HEK293 (cell line): ENCODE data around the gene ST6GALNAC1.
A peak's percentile ranks its signal among the peaks of the same experiment; 100 is the strongest.

Source experiments
- CTCF ChIA-PET: fragments of 350-600 bp; formaldehyde crosslinking; extraction: SDS; loops from one replicate; lab custom pipeline; 2021; ENCODE audit warnings: antibody characterized with exemption; lab: Yijun Ruan, JAX
- POLR2A ChIA-PET: fragments of 300-600 bp; formaldehyde crosslinking; extraction: SDS; loops from one replicate; lab custom pipeline; 2020; ENCODE audit warnings: antibody characterized with exemption, inconsistent platforms; lab: Yijun Ruan, JAX
- H3K27ac ChIP-seq: fragments of 200-500 bp; sonication (Bioruptor generic); 2 replicates; pipeline ENCODE4 v1.5.1; 2014; ENCODE audit warnings: low read depth, low read length, control low read depth, inconsistent platforms; ENCODE audit errors: extremely low read depth
- H3K36me3 ChIP-seq, 2 experiments: fragments of 200-500 bp in 1 of 2; sonication (Bioruptor generic) in 1 of 2; 1 replicate in 1 of 2; 2 replicates in 1 of 2; pipeline ENCODE4 v1.5.1; 2014 to 2017; ENCODE audit warnings: inconsistent platforms in 2 of 2, low read length in 2 of 2; ENCODE audit not compliant: control insufficient read depth in 2 of 2, insufficient read depth in 1 of 2
- H3K4me1 ChIP-seq: fragments of 200-500 bp; sonication (Bioruptor generic); 2 replicates; pipeline ENCODE4 v1.5.1; 2014; ENCODE audit warnings: mild to moderate bottlenecking, low read length, inconsistent platforms; ENCODE audit not compliant: control insufficient read depth, insufficient read depth
- H3K4me3 ChIP-seq: 2 replicates; pipeline ENCODE4 v1.5.1; 2011; ENCODE audit warnings: low read depth, mild to moderate bottlenecking, control low read depth, low read length, moderate library complexity
- H3K9me3 ChIP-seq: fragments of 200-500 bp; sonication (Bioruptor generic); 2 replicates; pipeline ENCODE4 v1.5.1; 2014; ENCODE audit warnings: low read depth, low read length, inconsistent platforms; ENCODE audit not compliant: control insufficient read depth, insufficient read depth
- FEZF1 ChIP-seq: fragments of 450-650 bp; formaldehyde crosslinking; IDR thresholded peaks from 2 replicates; pipeline ENCODE4 v1.5.1; 2016; ENCODE audit warnings: missing biosample characterization, missing genetic modification characterization
- IKZF3 ChIP-seq: fragments of 450-650 bp; IDR thresholded peaks from 2 replicates; pipeline ENCODE4 v1.5.0; 2018; ENCODE audit warnings: missing biosample characterization, mild to moderate bottlenecking, missing genetic modification characterization, moderate library complexity
- TRIM28 ChIP-seq: IDR thresholded peaks from 2 replicates; pipeline ENCODE4 v1.6.1; 2011; ENCODE audit warnings: low read length, control low read depth, borderline replicate concordance
- ZBTB17 ChIP-seq: fragments of 450-650 bp; formaldehyde crosslinking; IDR thresholded peaks from 2 replicates; pipeline ENCODE4 v1.5.1; 2016; ENCODE audit warnings: missing biosample characterization, missing genetic modification characterization
- ZBTB20 ChIP-seq: fragments of 450-650 bp; formaldehyde crosslinking; IDR thresholded peaks from 2 replicates; pipeline ENCODE4 v1.5.1; 2016; ENCODE audit warnings: missing biosample characterization, missing genetic modification characterization
- ZEB2 ChIP-seq: fragments of 450-650 bp; formaldehyde crosslinking; IDR thresholded peaks from 2 replicates; pipeline ENCODE4 v1.5.1; 2016; ENCODE audit warnings: missing biosample characterization, missing genetic modification characterization
- ZNF10 ChIP-seq: fragments of 450-650 bp; formaldehyde crosslinking; IDR thresholded peaks from 2 replicates; pipeline ENCODE4 v1.5.1; 2017; ENCODE audit warnings: missing biosample characterization, missing genetic modification characterization
- ZNF133 ChIP-seq: fragments of 450-650 bp; formaldehyde crosslinking; IDR thresholded peaks from 2 replicates; pipeline ENCODE4 v1.5.1; 2016; ENCODE audit warnings: missing biosample characterization, missing genetic modification characterization
- ZNF16 ChIP-seq: fragments of 450-650 bp; formaldehyde crosslinking; IDR thresholded peaks from 2 replicates; pipeline ENCODE4 v1.5.1; 2016; ENCODE audit warnings: low read depth, missing biosample characterization, missing genetic modification characterization
- ZNF202 ChIP-seq: fragments of 450-650 bp; formaldehyde crosslinking; IDR thresholded peaks from 2 replicates; pipeline ENCODE4 v1.5.1; 2016; ENCODE audit warnings: missing biosample characterization, missing genetic modification characterization, borderline replicate concordance
- ZNF24 ChIP-seq: fragments of 450-650 bp; formaldehyde crosslinking; IDR thresholded peaks from 2 replicates; pipeline ENCODE4 v1.5.1; 2016; ENCODE audit warnings: missing biosample characterization, missing genetic modification characterization
- ZNF366 ChIP-seq: fragments of 450-650 bp; formaldehyde crosslinking; conservative IDR thresholded peaks from 2 replicates; pipeline ENCODE4 v1.5.1; 2016; ENCODE audit warnings: missing biosample characterization, missing genetic modification characterization
- ZNF629 ChIP-seq: fragments of 450-650 bp; formaldehyde crosslinking; IDR thresholded peaks from 2 replicates; pipeline ENCODE4 v1.5.1; 2017; ENCODE audit warnings: missing biosample characterization, missing genetic modification characterization
- ZNF664 ChIP-seq: fragments of 450-650 bp; formaldehyde crosslinking; IDR thresholded peaks from 2 replicates; pipeline ENCODE4 v1.5.1; 2016; ENCODE audit warnings: missing biosample characterization, missing genetic modification characterization
- ZNF76 ChIP-seq: fragments of 450-650 bp; formaldehyde crosslinking; IDR thresholded peaks from 2 replicates; pipeline ENCODE4; 2016; ENCODE audit warnings: low read depth, missing biosample characterization, missing genetic modification characterization, borderline replicate concordance
- ZSCAN30 ChIP-seq: fragments of 450-650 bp; IDR thresholded peaks from 2 replicates; pipeline ENCODE4 v1.5.1; 2018; ENCODE audit warnings: missing biosample characterization, mild to moderate bottlenecking, missing genetic modification characterization, moderate library complexity
- TF ChIP-seq, protein P1 (sequence below): fragments of 450-650 bp; formaldehyde crosslinking; IDR thresholded peaks from 2 replicates; pipeline ENCODE4 v1.5.1; 2017; ENCODE audit warnings: missing biosample characterization, missing genetic modification characterization
- TF ChIP-seq, protein P2 (sequence below): fragments of 450-650 bp; formaldehyde crosslinking; IDR thresholded peaks from 2 replicates; pipeline ENCODE4 v1.5.1; 2017; ENCODE audit warnings: missing biosample characterization, missing genetic modification characterization
- TF ChIP-seq, protein P3 (sequence below): fragments of 450-650 bp; formaldehyde crosslinking; IDR thresholded peaks from 2 replicates; pipeline ENCODE4 v1.5.1; 2016; ENCODE audit warnings: missing biosample characterization, missing genetic modification characterization
- TF ChIP-seq, protein P4 (sequence below): fragments of 450-650 bp; formaldehyde crosslinking; IDR thresholded peaks from 2 replicates; pipeline ENCODE4 v1.5.1; 2016; ENCODE audit warnings: missing biosample characterization, missing genetic modification characterization, low read depth
- TF ChIP-seq, protein P5 (sequence below): fragments of 450-650 bp; formaldehyde crosslinking; conservative IDR thresholded peaks from 2 replicates; pipeline ENCODE4 v1.5.1; 2016; ENCODE audit warnings: low read depth, missing biosample characterization, missing genetic modification characterization
- TF ChIP-seq, protein P6 (sequence below): fragments of 450-650 bp; formaldehyde crosslinking; IDR thresholded peaks from 2 replicates; pipeline ENCODE4 v1.5.1; 2017; ENCODE audit warnings: missing biosample characterization, missing genetic modification characterization

ST6GALNAC1 gene

DNA sequence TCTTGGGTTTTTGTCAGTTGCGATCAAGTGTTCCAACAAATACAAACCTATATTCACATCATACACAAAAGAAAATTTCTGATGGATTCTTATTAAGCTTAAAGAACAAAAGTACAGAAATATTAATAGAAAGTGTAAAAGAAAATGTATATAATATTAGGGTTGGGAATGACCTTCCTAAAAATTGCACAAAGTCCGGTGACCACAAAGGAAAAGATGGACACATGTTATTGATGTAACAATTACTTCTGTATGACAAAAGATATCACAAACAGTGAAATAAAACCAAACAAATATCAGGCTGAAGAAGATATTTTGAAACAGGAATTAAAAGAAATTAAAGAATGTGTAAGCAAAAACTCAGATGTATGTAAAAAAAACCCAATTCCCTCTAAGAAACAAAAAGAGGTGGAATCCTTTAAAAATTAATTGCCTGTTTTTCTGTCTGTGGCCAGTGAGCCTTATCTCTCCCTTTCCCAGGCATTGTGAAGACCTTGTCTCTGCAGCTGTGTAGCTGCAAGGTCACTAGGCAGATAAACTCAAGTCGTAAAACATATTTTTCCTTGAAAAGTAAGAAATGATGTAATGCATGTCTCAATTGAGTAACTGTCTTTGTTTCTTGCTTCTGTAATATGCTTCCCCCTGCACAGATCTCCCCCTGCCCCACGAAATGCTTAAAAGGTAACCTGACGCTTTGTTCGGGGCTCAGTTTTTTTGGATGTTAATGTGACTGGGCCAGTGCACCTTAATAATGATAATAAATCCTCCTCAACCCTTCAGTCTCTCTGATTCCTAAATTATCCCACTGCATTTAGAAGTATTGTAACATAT is 2.8 kb downstream of the ST6GALNAC1 start:
- H3K27ac ChIP-seq, result 0 out of 2 replicates have a peak overlapping the region, but pooled peaks have one; percentile 6
- CTCF ChIA-PET, result interaction anchor here (0.6 to 1.0 kb wide), 3 partner anchors 16 to 259 kb away, joined by 3 to 8 read pairs (median 4); no protein-coding TSS in a partner anchor
- peaks cover 16% of the 10 kb centered on the region for H3K4me1 ChIP-seq
- no peak overlapping the region for H3K4me3 ChIP-seq
- POLR2A ChIA-PET, result interaction anchor here (1.1 kb wide), 1 partner anchor 83 kb away, joined by 3 read pairs; no protein-coding TSS in a partner anchor
- H3K9me3 ChIP-seq, result no peaks in the 10 kb centered on the region
- no peaks in the 10 kb centered on the region for H3K36me3 ChIP-seq
- TF ChIP-seq TRIM28 (peak; percentile 65; the same call in 1 of the 2 replicates), ZNF24 (tag by site-specific recombination) (no peak), ZNF10 (tag by site-specific recombination) (no peak), ZNF366 (tag by site-specific recombination) (0 out of 2 replicates have a peak, but pooled peaks have one; percentile 33), ZNF664 (tag by site-specific recombination) (no peak), ZNF202 (no peak), FEZF1 (no peak), ZNF16 (no peak), ZBTB20 (tag by site-specific recombination) (0 out of 2 replicates have a peak, but pooled peaks have one; percentile 11), ZBTB17 (tag by site-specific recombination) (peak; percentile 53), ZNF133 (tag by site-specific recombination) (no peak), ZSCAN30 (tag by site-specific recombination) (peak; percentile 40; the same call in 1 of the 2 replicates), IKZF3 (peak; percentile 75), ZEB2 (tag by site-specific recombination) (peak; percentile 40; the same call in 1 of the 2 replicates), ZNF629 (tag by site-specific recombination) (0 out of 2 replicates have a peak, but pooled peaks have one; percentile 32), ZNF76 (tag by site-specific recombination) (no peak)
- TF ChIP-seq, protein P1, sequence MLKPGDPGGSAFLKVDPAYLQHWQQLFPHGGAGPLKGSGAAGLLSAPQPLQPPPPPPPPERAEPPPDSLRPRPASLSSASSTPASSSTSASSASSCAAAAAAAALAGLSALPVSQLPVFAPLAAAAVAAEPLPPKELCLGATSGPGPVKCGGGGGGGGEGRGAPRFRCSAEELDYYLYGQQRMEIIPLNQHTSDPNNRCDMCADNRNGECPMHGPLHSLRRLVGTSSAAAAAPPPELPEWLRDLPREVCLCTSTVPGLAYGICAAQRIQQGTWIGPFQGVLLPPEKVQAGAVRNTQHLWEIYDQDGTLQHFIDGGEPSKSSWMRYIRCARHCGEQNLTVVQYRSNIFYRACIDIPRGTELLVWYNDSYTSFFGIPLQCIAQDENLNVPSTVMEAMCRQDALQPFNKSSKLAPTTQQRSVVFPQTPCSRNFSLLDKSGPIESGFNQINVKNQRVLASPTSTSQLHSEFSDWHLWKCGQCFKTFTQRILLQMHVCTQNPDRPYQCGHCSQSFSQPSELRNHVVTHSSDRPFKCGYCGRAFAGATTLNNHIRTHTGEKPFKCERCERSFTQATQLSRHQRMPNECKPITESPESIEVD, result peak; percentile 65
- TF ChIP-seq, protein P2, sequence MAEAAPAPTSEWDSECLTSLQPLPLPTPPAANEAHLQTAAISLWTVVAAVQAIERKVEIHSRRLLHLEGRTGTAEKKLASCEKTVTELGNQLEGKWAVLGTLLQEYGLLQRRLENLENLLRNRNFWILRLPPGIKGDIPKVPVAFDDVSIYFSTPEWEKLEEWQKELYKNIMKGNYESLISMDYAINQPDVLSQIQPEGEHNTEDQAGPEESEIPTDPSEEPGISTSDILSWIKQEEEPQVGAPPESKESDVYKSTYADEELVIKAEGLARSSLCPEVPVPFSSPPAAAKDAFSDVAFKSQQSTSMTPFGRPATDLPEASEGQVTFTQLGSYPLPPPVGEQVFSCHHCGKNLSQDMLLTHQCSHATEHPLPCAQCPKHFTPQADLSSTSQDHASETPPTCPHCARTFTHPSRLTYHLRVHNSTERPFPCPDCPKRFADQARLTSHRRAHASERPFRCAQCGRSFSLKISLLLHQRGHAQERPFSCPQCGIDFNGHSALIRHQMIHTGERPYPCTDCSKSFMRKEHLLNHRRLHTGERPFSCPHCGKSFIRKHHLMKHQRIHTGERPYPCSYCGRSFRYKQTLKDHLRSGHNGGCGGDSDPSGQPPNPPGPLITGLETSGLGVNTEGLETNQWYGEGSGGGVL (tag by site-specific recombination), result peak; percentile 40; the same call in 1 of the 2 replicates
- TF ChIP-seq, protein P3, sequence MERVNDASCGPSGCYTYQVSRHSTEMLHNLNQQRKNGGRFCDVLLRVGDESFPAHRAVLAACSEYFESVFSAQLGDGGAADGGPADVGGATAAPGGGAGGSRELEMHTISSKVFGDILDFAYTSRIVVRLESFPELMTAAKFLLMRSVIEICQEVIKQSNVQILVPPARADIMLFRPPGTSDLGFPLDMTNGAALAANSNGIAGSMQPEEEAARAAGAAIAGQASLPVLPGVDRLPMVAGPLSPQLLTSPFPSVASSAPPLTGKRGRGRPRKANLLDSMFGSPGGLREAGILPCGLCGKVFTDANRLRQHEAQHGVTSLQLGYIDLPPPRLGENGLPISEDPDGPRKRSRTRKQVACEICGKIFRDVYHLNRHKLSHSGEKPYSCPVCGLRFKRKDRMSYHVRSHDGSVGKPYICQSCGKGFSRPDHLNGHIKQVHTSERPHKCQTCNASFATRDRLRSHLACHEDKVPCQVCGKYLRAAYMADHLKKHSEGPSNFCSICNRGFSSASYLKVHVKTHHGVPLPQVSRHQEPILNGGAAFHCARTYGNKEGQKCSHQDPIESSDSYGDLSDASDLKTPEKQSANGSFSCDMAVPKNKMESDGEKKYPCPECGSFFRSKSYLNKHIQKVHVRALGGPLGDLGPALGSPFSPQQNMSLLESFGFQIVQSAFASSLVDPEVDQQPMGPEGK (tag by site-specific recombination), result 0 out of 2 replicates have a peak, but pooled peaks have one; percentile 32
- TF ChIP-seq, protein P4, sequence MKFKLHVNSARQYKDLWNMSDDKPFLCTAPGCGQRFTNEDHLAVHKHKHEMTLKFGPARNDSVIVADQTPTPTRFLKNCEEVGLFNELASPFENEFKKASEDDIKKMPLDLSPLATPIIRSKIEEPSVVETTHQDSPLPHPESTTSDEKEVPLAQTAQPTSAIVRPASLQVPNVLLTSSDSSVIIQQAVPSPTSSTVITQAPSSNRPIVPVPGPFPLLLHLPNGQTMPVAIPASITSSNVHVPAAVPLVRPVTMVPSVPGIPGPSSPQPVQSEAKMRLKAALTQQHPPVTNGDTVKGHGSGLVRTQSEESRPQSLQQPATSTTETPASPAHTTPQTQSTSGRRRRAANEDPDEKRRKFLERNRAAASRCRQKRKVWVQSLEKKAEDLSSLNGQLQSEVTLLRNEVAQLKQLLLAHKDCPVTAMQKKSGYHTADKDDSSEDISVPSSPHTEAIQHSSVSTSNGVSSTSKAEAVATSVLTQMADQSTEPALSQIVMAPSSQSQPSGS (tag by site-specific recombination), result peak; percentile 87
- TF ChIP-seq, protein P5, sequence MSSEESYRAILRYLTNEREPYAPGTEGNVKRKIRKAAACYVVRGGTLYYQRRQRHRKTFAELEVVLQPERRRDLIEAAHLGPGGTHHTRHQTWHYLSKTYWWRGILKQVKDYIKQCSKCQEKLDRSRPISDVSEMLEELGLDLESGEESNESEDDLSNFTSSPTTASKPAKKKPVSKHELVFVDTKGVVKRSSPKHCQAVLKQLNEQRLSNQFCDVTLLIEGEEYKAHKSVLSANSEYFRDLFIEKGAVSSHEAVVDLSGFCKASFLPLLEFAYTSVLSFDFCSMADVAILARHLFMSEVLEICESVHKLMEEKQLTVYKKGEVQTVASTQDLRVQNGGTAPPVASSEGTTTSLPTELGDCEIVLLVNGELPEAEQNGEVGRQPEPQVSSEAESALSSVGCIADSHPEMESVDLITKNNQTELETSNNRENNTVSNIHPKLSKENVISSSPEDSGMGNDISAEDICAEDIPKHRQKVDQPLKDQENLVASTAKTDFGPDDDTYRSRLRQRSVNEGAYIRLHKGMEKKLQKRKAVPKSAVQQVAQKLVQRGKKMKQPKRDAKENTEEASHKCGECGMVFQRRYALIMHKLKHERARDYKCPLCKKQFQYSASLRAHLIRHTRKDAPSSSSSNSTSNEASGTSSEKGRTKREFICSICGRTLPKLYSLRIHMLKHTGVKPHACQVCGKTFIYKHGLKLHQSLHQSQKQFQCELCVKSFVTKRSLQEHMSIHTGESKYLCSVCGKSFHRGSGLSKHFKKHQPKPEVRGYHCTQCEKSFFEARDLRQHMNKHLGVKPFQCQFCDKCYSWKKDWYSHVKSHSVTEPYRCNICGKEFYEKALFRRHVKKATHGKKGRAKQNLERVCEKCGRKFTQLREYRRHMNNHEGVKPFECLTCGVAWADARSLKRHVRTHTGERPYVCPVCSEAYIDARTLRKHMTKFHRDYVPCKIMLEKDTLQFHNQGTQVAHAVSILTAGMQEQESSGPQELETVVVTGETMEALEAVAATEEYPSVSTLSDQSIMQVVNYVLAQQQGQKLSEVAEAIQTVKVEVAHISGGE (tag by site-specific recombination), result no peak
- TF ChIP-seq, protein P6, sequence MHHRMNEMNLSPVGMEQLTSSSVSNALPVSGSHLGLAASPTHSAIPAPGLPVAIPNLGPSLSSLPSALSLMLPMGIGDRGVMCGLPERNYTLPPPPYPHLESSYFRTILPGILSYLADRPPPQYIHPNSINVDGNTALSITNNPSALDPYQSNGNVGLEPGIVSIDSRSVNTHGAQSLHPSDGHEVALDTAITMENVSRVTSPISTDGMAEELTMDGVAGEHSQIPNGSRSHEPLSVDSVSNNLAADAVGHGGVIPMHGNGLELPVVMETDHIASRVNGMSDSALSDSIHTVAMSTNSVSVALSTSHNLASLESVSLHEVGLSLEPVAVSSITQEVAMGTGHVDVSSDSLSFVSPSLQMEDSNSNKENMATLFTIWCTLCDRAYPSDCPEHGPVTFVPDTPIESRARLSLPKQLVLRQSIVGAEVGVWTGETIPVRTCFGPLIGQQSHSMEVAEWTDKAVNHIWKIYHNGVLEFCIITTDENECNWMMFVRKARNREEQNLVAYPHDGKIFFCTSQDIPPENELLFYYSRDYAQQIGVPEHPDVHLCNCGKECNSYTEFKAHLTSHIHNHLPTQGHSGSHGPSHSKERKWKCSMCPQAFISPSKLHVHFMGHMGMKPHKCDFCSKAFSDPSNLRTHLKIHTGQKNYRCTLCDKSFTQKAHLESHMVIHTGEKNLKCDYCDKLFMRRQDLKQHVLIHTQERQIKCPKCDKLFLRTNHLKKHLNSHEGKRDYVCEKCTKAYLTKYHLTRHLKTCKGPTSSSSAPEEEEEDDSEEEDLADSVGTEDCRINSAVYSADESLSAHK (tag by site-specific recombination), result 0 out of 2 replicates have a peak, but pooled peaks have one; percentile 19
